HepG2 (cell line): Measurements from ENCODE around the gene CCDC9B. TPM values are rescaled to one million over a fixed set of nuclear protein-coding genes. Genes with fewer than 3 reads are reported as not detected.
A peak's percentile ranks its signal among the peaks of the same experiment; 100 is the strongest.

Experiments used
- ATAC-seq: fragments of 200-7000 bp; cut with Tn5 transposase; 3 replicates; pipeline ENCODE4 v1.9.1; 2020; ENCODE audit warnings: mild to moderate bottlenecking, moderate library complexity
- BruUV-seq: library from RNA; stranded (reverse); fragments of 400-500 nt; replicated peaks from 2 replicates; lab custom pipeline; 2021; lab: Mats Ljungman, UMichigan
- CTCF ChIA-PET: fragments of 300-600 bp; formaldehyde crosslinking; extraction: SDS; loops from one replicate; lab custom pipeline; 2021; ENCODE audit warnings: low total read pairs, inconsistent platforms, low intra/inter-chr PET ratio; lab: Yijun Ruan, JAX
- POLR2A ChIA-PET: fragments of 350-600 bp; sonication (Branson Sonifier 250); formaldehyde crosslinking; loops from one replicate; lab custom pipeline; 2020; ENCODE audit warnings: antibody characterized with exemption, inconsistent platforms; lab: Yijun Ruan, JAX
- DNase-seq: peaks from one replicate; pipeline ENCODE4 v3.0.0-alpha.2; 2015; ENCODE audit warnings: low spot score
- FAIRE-seq: peaks from 3 replicates; lab custom pipeline; 2011; peaks lifted over from hg19 to GRCh38; lab: Jason Lieb, UNC
- H2AFZ ChIP-seq: one replicate; pipeline ENCODE4 v1.6.1; 2011; ENCODE audit warnings: low read length, inconsistent platforms
- H3K27ac ChIP-seq: fragments of 300-600 bp; 3 replicates; pipeline ENCODE4 v1.8.0; 2011; ENCODE audit warnings: mixed run types, mild to moderate bottlenecking, mixed read lengths, low read length, inconsistent platforms; ENCODE audit not compliant: insufficient read depth; ENCODE audit errors: extremely low read length
- H3K27me3 ChIP-seq, 2 experiments: fragments of 200-600 bp in 1 of 2; 2 replicates in 1 of 2; 3 replicates in 1 of 2; pipeline versions ENCODE4 v1.6.0 to v1.8.0; 2011; ENCODE audit warnings: low read length in 2 of 2, mild to moderate bottlenecking in 2 of 2, moderate library complexity in 2 of 2, inconsistent platforms in 1 of 2; ENCODE audit not compliant: insufficient read depth in 2 of 2, control insufficient read depth in 1 of 2
- H3K36me3 ChIP-seq, 2 experiments: fragments of 200-600 bp in 1 of 2; replicated peaks in 1 of 2; 2 replicates in 1 of 2; 3 replicates in 1 of 2; pipeline versions ENCODE4 v1.5.1 to v1.8.0; 2011; ENCODE audit warnings: low read length in 2 of 2, inconsistent platforms in 1 of 2; ENCODE audit not compliant: insufficient read depth in 2 of 2, control insufficient read depth in 1 of 2
- H3K4me1 ChIP-seq: 2 replicates; pipeline ENCODE4 v1.5.1; 2012; ENCODE audit warnings: low read length, inconsistent platforms; ENCODE audit not compliant: insufficient read depth
- H3K4me2 ChIP-seq: 2 replicates; pipeline ENCODE4 v1.6.0; 2011; ENCODE audit warnings: low read depth, low read length, inconsistent platforms
- H3K4me3 ChIP-seq, 3 experiments: fragments of 200-600 bp in 1 of 3; sonication (generic), shearing (Covaris generic) in 1 of 3; replicated peaks in 1 of 3; 2 replicates each; pipeline ENCODE4 v1.5.1; 2011 to 2016; ENCODE audit warnings: low read length in 3 of 3, inconsistent platforms in 2 of 3, low read depth in 2 of 3, mild to moderate bottlenecking in 2 of 3, control low read depth in 1 of 3, mixed read lengths in 1 of 3; ENCODE audit not compliant: insufficient read depth in 1 of 3
- H3K79me2 ChIP-seq: one replicate; pipeline ENCODE4 v1.6.1; 2011; ENCODE audit warnings: low read length, inconsistent platforms; ENCODE audit not compliant: insufficient read depth
- H3K9ac ChIP-seq: 2 replicates; pipeline ENCODE4 v1.6.0; 2011; ENCODE audit warnings: mild to moderate bottlenecking, low read depth, low read length, inconsistent platforms; ENCODE audit not compliant: insufficient read depth
- H3K9me3 ChIP-seq: 2 replicates; pipeline ENCODE4 v1.5.1; 2012; ENCODE audit warnings: mild to moderate bottlenecking, low read length
- H4K20me1 ChIP-seq: 2 replicates; pipeline ENCODE4 v1.6.0; 2011; ENCODE audit warnings: inconsistent platforms, mild to moderate bottlenecking, low read length, moderate library complexity; ENCODE audit not compliant: insufficient read depth
- CCDC6 ChIP-seq: sonication (generic); formaldehyde crosslinking; IDR thresholded peaks from 2 replicates; pipeline ENCODE4 v1.8.1; 2022; ENCODE audit warnings: mild to moderate bottlenecking, missing genetic modification reagents, moderate library complexity
- HNRNPL ChIP-seq: fragments of 200-400 bp; formaldehyde crosslinking; IDR thresholded peaks from 2 replicates; pipeline ENCODE4 v1.6.1; 2017; ENCODE audit warnings: mild to moderate bottlenecking, low read depth, low read length
- SAFB2 ChIP-seq: sonication (generic); formaldehyde crosslinking; IDR thresholded peaks from 2 replicates; pipeline ENCODE4 v1.5.1; 2020; ENCODE audit warnings: missing genetic modification reagents, low read depth, mild to moderate bottlenecking, borderline replicate concordance
- ZBTB26 ChIP-seq: IDR thresholded peaks from 2 replicates; pipeline ENCODE4 v1.6.1; 2016; ENCODE audit warnings: missing compliant biosample characterization, missing genetic modification reagents, borderline replicate concordance
- WGBS: methylation state at CpG from one replicate; pipeline ENCODE4 v1.1.6; 2017; ENCODE audit warnings: low lambda C conversion rate; 5-methylcytosine and 5-hydroxymethylcytosine counted together
- in situ Hi-C: cut with HindIII; loops from 2 replicates; pipeline ENCODE4 v1.10.0; 2017; ENCODE audit warnings: low pct_unique_long_range_greater_than_20kb; ENCODE audit not compliant: extremely low pct_ligation_motif_present
- intact Hi-C: fragments of 100-400 bp; cut with micrococcal nuclease; formaldehyde crosslinking; loops from one replicate; pipeline ENCODE4 v1.10.0; 2022; ENCODE audit not compliant: unreplicated experiment
- polyA plus RNA-seq, 8 experiments: library from polyadenylated mRNA; depleted of rRNA in 3 of 8; stranded (reverse) in 7 of 8; unstranded in 1 of 8; fragments of >200 nt; fragmentation: Illumina TruSeq in 4 of 8; extraction: Trizol in 4 of 8; gene quantifications; 2 replicates each; pipeline versions ENCODE4 v1.2.1 to v1.2.3, GENCODE V29; 2011 to 2016; ENCODE audit warnings: low read depth in 4 of 8, missing spikeins in 1 of 8, mixed read lengths in 1 of 8; ENCODE audit not compliant: insufficient read depth in 1 of 8
- total RNA-seq, 5 experiments: library from RNA; depleted of rRNA; stranded (reverse); fragments of >200 nt; fragmentation: Illumina TruSeq; extraction: Trizol; gene quantifications; 2 replicates each; pipeline ENCODE4 v1.2.3, GENCODE V29; 2016; ENCODE audit warnings: low read depth in 1 of 5

The CCDC9B gene
- total and polyA plus RNA-seq, 2 of the 13 experiments (the other 11 are each of a cell fraction or from before 2014, with no cell fraction given), result 0.98 to 1.6 TPM

- H3K79me2 ChIP-seq, result no peaks in the 10 kb centered on the region
- no peak for FAIRE-seq
- no peaks in the 10 kb centered on the region; a peak in 1 of 5 replicates for H3K27me3 ChIP-seq
- no peaks in the 10 kb centered on the region for H3K9me3 ChIP-seq
- CTCF ChIA-PET, result no interaction called here
- 50% methylated on average over 12 of the region's 15 CpGs for WGBS
- no peaks in the 10 kb centered on the region for H3K36me3 ChIP-seq
- H3K9ac ChIP-seq, result no peak overlapping the region
- peaks cover 86% of the 10 kb centered on the region for H3K4me1 ChIP-seq
- no peak for ATAC-seq
- TF ChIP-seq ZBTB26 (no peak), SAFB2 (CRISPR knock-in tag) (no peak), CCDC6 (CRISPR knock-in tag) (no peak), HNRNPL (peak; percentile 77; the same call in 1 of the 2 replicates)
- TF ChIP-seq, all 625 proteins: peak for 1
- BruUV-seq, result no TSS peak
- H3K4me3 ChIP-seq, result no peak overlapping the region
- peak; percentile 35 for DNase-seq
- H2AFZ ChIP-seq, result no peak overlapping the region
- POLR2A ChIA-PET, result interaction anchor here (0.6 kb wide), 1 partner anchor 310 kb away, joined by 3 read pairs; no protein-coding TSS in a partner anchor
- no peaks in the 10 kb centered on the region for H4K20me1 ChIP-seq
- H3K27ac ChIP-seq, result no peak overlapping the region
- in situ Hi-C loops, result loop anchor here (5.0 kb wide), 1 partner anchor 75 kb away; no protein-coding TSS in a partner anchor
- peak overlapping the region; percentile 29; the same call in 1 of the 2 replicates for H3K4me2 ChIP-seq
- intact Hi-C loops, result no loop called here
Observed at GRCh38 chr15:40346579-40347558, 6.1 kb upstream of the CCDC9B start.
